Right atrium auricular region (tissue), 2 donors: ENCODE measurements around the gene BPIFB6. TPM values are rescaled to one million over a fixed set of nuclear protein-coding genes. Genes with fewer than 3 reads are reported as not detected.

Source experiments
- DNase-seq: peaks from one replicate; pipeline ENCODE4 v3.0.0-alpha.2; 2019; ENCODE audit warnings: low spot score
- H3K27ac ChIP-seq, 2 donors: fragments of 200-600 bp; sonication (generic); 1 replicate in 1 of 2; 2 replicates in 1 of 2; pipeline ENCODE4 v1.5.1; 2016 to 2019
- H3K27me3 ChIP-seq, 2 donors: fragments of 200-600 bp; sonication (generic); one replicate each; pipeline versions ENCODE4 v1.5.1 to v1.6.0; 2017 to 2019
- H3K36me3 ChIP-seq: fragments of 200-600 bp; sonication (generic); one replicate; pipeline ENCODE4 v1.5.1; 2016
- H3K4me1 ChIP-seq, 2 donors: fragments of 200-600 bp; sonication (generic); one replicate each; pipeline versions ENCODE4 v1.5.1 to v1.6.0; 2017 to 2019
- H3K4me3 ChIP-seq, 2 donors: fragments of 200-600 bp; sonication (generic); 1 replicate in 1 of 2; 2 replicates in 1 of 2; pipeline ENCODE4 v1.5.1; 2017 to 2019; ENCODE audit warnings: mild to moderate bottlenecking in 1 of 2, moderate library complexity in 1 of 2
- H3K9me3 ChIP-seq, 2 donors: fragments of 200-600 bp; sonication (generic); one replicate each; pipeline ENCODE4 v1.5.1; 2019
- total RNA-seq, 2 donors: library from RNA; depleted of rRNA; stranded (reverse); fragments of >200 nt; gene quantifications; one replicate each; pipeline ENCODE4 v1.1.0, GENCODE V29; 2016
- TF ChIP-seq, protein P1 (sequence below), 2 donors: fragments of 200-600 bp; sonication (generic); IDR thresholded peaks; one replicate each; pipeline ENCODE4 v1.5.1; 2019; ENCODE audit warnings: antibody characterized with exemption in 2 of 2

Gene BPIFB6
- total RNA-seq, 2 donors from 2014 or later: not detected

- DNase-seq: no peak
Observed at GRCh38 chr20:33064572-33065287, 33.3 kb downstream of the BPIFB6 start.

DNA sequence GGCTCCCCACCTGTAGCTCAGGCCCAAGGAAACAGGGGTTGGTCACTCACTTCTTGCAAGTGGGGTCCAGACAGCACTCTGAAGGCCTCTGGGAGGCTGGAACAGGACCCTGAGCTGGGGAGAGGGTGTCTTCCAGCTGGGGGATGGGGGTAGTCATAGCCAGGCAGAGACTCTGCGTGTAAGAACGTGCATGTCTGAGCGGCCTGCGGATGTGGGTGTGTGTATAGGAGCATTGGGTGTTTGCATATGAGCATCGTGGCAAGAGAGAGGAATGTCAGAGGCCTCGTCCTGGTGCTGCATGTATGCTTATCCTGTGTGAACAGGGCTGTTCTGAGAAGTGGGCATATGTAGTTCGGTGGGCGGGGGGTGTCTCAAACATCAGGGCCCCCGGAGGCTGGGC is 34.3 kb downstream of the BPIFB6 start:
- no peaks in the 10 kb centered on the region for H3K4me1 ChIP-seq
- no peak for DNase-seq
- TF ChIP-seq, protein P1, sequence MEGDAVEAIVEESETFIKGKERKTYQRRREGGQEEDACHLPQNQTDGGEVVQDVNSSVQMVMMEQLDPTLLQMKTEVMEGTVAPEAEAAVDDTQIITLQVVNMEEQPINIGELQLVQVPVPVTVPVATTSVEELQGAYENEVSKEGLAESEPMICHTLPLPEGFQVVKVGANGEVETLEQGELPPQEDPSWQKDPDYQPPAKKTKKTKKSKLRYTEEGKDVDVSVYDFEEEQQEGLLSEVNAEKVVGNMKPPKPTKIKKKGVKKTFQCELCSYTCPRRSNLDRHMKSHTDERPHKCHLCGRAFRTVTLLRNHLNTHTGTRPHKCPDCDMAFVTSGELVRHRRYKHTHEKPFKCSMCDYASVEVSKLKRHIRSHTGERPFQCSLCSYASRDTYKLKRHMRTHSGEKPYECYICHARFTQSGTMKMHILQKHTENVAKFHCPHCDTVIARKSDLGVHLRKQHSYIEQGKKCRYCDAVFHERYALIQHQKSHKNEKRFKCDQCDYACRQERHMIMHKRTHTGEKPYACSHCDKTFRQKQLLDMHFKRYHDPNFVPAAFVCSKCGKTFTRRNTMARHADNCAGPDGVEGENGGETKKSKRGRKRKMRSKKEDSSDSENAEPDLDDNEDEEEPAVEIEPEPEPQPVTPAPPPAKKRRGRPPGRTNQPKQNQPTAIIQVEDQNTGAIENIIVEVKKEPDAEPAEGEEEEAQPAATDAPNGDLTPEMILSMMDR (IDR thresholded peaks at IDR 0.05): no peak
- no peaks in the 10 kb centered on the region for H3K9me3 ChIP-seq
- H3K36me3 ChIP-seq: no peaks in the 10 kb centered on the region
- no peak overlapping the region for H3K4me3 ChIP-seq
- H3K27ac ChIP-seq: no peak overlapping the region
- no peaks in the 10 kb centered on the region for H3K27me3 ChIP-seq

More at GRCh38 chr20:33064572-33065287, 33.3 kb downstream of the BPIFB6 start:
- Histone ChIP-seq H3K36me3 (no peaks in the 10 kb centered on the region), H3K4me3 (no peak overlapping the region), H3K27ac (no peak overlapping the region), H3K4me1 (no peaks in the 10 kb centered on the region), H3K27me3 (no peaks in the 10 kb centered on the region), H3K9me3 (no peaks in the 10 kb centered on the region)
- TF ChIP-seq, protein P1 (IDR thresholded peaks at IDR 0.05): no peak

GRCh38 chr20:33067806-33068205 is 36.4 kb downstream of the BPIFB6 start:
- H3K4me1 ChIP-seq: no peaks in the 10 kb centered on the region
- no peaks in the 10 kb centered on the region for H3K36me3 ChIP-seq
- H3K4me3 ChIP-seq: no peak overlapping the region
- TF ChIP-seq, protein P1 (IDR thresholded peaks at IDR 0.05): no peak
- no peak overlapping the region for H3K27ac ChIP-seq
- no peak for DNase-seq
- no peaks in the 10 kb centered on the region for H3K9me3 ChIP-seq
- no peaks in the 10 kb centered on the region for H3K27me3 ChIP-seq

GRCh38 chr20:33068251-33068939 is 36.9 kb downstream of the BPIFB6 start:
- TF ChIP-seq, protein P1 (IDR thresholded peaks at IDR 0.05): no peak
- H3K4me1 ChIP-seq: no peaks in the 10 kb centered on the region
- H3K27me3 ChIP-seq: no peaks in the 10 kb centered on the region
- H3K4me3 ChIP-seq: no peak overlapping the region
- DNase-seq: no peak
- H3K36me3 ChIP-seq: no peaks in the 10 kb centered on the region
- H3K27ac ChIP-seq: no peak overlapping the region
- no peaks in the 10 kb centered on the region for H3K9me3 ChIP-seq

DNA sequence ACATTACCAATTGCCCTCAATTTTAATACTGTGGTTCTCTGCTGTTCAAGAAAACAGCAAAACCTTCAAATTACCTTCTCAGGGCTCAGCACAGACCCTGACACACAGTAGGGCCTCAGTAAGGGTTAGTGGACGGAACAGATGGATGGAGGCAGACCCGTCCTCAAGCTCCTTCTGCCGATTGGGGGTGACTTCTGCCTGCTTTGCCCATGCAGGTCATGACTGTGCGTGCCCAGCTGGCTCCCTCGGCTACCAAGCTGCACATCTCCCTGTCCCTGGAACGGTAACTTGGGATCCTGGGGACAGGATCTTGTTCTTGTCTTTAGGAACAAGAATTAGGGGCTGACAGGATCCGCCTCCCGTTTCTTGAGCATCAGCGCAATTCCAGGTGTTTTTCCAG is 38.2 kb downstream of the BPIFB6 start:
- no peaks in the 10 kb centered on the region for H3K36me3 ChIP-seq
- no peak overlapping the region for H3K27ac ChIP-seq
- TF ChIP-seq, protein P1 (IDR thresholded peaks at IDR 0.05): no peak
- no peaks in the 10 kb centered on the region for H3K9me3 ChIP-seq
- no peak for DNase-seq
- H3K27me3 ChIP-seq: no peaks in the 10 kb centered on the region
- H3K4me3 ChIP-seq: no peak overlapping the region
- H3K4me1 ChIP-seq: no peaks in the 10 kb centered on the region
